T-helper 17 cell (primary cell): ENCODE data around the gene LRRC27. TPM values are rescaled to one million over a fixed set of nuclear protein-coding genes. Genes with fewer than 3 reads are reported as not detected.
A peak's percentile ranks its signal among the peaks of the same experiment; 100 is the strongest.
"Not testable (repeated sequence)": the region's sequence is repeated elsewhere in the genome, so short reads cannot be mapped to it uniquely, and the experiment has no call there.

Experiments used
- ATAC-seq: fragments of 150-1000 bp; cut with Tn5 transposase; 2 replicates; pipeline ENCODE4 v1.10.0; 2021; ENCODE audit warnings: mild to moderate bottlenecking, moderate library complexity
- DNase-seq, 3 donors: peaks; one replicate each; pipeline versions ENCODE4 v3.0.0 to v3.0.0-alpha.2; 2020 to 2021
- H3K9me3 ChIP-seq: one replicate; pipeline ENCODE4 v1.7.0; 2013; ENCODE audit warnings: low read length, mild to moderate bottlenecking; ENCODE audit not compliant: control insufficient read depth, poor library complexity, severe bottlenecking
- H3K27ac Mint-ChIP-seq: one replicate; pipeline ENCODE4 v1.8.0; 2022; ENCODE audit warnings: mild to moderate bottlenecking, moderate library complexity, mixed read lengths
- H3K27me3 Mint-ChIP-seq: one replicate; pipeline ENCODE4 v1.8.0; 2022; ENCODE audit warnings: mixed read lengths
- H3K36me3 Mint-ChIP-seq: one replicate; pipeline ENCODE4 v1.8.0; 2022; ENCODE audit warnings: low read depth, mixed read lengths
- H3K4me1 Mint-ChIP-seq: one replicate; pipeline ENCODE4 v1.8.0; 2022; ENCODE audit warnings: mild to moderate bottlenecking, mixed read lengths
- H3K4me3 Mint-ChIP-seq: one replicate; pipeline ENCODE4 v1.8.0; 2022; ENCODE audit warnings: mild to moderate bottlenecking, moderate library complexity, mixed read lengths
- total RNA-seq, 4 donors: library from RNA in 2 of 4; stranded (reverse) in 2 of 4; gene quantifications; one replicate each; pipeline ENCODE4 v1.2.3 and lab custom pipeline; 2022 to 2026

Gene LRRC27
- total RNA-seq, 2 donors from 2014 or later: 3.5 to 7.6 TPM

DNA sequence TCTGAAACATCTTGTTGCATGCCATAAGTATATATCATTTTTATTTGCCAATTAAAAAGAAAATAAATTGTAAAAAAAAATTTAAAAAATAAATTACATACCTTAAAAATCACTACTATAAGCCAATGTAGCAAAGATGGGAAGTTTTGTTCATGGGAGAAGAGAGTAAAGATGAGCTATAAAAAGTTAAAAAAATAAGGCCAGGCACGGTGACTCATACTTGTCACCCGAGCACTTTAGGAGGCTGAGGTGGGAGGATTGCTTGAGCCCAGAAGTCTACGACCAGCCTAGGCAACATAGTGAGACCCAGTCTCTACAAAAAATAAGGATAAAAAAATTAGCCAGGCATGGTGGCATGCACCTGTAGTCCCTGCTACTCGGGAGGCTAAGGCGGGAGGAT is 15.9 kb upstream of the LRRC27 start:
- Mint-ChIP-seq H3K27ac (no peak overlapping the region), H3K4me3 (no peak overlapping the region), H3K36me3 (peaks cover 2% of the 10 kb centered on the region), H3K4me1 (no peaks in the 10 kb centered on the region), H3K27me3 (no peaks in the 10 kb centered on the region)
- no peaks in the 10 kb centered on the region for H3K9me3 ChIP-seq
- DNase-seq (no peak), ATAC-seq (no peak)

DNA sequence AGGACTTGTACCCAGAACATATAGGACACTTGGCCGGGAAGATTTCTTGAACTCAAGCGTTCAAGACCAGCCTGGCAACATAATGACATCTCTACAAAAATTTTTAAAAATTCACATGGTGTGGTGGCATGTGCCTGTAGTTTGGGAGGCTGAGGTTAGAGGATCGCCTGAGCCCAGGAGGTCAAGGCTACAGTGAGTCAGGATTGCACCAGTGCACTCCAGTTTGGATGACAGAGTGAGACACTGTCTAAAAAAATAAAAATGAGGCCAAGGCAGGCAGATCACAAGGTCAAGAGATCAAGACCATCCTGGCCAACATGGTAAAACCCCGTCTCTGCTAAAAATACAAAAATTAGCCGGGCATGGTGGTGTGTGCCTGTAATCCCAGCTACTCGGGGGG is 14.5 kb upstream of the LRRC27 start:
- H3K4me3 Mint-ChIP-seq, H3K9me3 ChIP-seq, ATAC-seq, H3K4me1 Mint-ChIP-seq, H3K27ac Mint-ChIP-seq, DNase-seq, H3K27me3 Mint-ChIP-seq, H3K36me3 Mint-ChIP-seq: not testable (repeated sequence)

DNA sequence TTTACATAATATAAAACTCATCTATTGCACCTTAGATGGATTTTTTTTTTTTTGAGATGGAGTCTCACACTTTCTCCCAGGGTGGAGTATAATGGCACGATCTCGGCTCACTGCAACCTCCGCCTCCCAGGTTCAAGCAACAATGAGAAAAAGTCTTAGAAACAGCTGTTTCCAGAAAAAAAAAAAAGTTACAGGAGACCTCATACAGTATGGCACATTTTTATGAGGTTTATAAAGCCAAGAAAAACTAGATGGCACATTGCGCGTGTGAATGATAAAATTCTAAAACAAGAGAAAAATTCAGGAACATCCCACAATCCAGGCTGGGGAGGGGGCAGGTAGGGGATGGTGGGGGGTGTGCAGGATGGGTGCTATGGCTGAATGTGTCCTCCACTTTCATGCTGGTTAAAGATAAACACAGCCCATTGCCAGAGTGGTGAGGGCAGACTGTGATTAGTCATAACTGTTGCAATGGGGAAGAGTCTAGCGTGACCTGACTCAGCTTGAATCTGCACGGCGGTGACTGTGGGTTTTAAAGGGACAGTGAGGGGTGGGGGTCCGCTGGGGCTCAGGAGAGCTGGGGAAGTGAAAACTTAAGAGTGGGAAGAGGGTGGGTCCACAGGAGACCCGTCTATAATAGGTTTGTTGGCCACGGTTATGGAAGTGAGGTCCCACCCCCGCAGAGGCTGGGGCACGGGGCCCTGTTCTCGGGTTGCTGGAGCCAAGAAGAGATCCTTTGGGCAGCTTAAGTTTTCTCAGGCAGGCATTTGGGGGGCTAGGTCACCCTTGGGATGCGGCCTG is 11.9 kb upstream of the LRRC27 start:
- no peaks in the 10 kb centered on the region for H3K27me3 Mint-ChIP-seq
- no peak overlapping the region for H3K27ac Mint-ChIP-seq
- DNase-seq (no peak), ATAC-seq (no peak)
- H3K9me3 ChIP-seq: no peaks in the 10 kb centered on the region
- H3K36me3 Mint-ChIP-seq: peaks cover 5% of the 10 kb centered on the region
- H3K4me3 Mint-ChIP-seq: no peak overlapping the region
- H3K4me1 Mint-ChIP-seq: peaks cover 8% of the 10 kb centered on the region

DNA sequence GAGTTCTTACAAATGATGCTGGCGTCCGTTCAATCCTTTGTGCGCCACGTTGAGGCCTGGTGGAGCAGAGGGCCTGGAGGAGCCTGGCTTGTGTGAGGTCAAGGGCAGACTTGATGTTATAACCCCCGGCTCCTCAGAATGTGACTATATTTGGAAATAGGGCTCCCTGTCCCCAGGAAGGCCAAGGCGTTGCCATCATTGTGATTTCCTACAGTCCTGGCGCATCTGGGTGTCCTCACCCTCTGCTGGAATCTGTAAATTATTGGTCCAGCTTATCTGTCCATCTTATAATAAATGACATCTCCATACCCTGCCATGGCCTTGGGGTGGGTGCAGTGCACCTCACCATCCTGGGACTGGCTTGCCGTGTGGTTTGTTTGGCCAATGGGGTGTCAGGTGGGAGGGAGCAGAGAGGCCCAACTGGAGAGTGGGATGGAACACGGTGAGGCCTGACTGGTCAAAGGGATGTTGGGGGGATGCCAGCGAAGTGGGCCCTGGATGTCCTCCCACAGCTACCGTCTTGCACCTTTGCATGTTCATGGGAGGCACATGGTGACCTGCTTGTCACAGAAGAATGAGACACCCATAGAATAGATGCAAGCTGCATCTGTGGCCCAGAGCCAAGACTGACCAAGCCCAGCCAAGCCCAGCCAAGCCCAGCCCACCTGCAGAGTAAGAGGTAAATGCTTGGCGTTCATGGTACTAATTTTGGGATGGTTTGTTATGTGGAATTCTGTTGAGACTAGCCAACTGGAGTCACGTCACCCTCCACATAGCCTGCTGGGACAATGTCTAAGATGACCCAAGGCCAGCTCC is 11.1 kb upstream of the LRRC27 start:
- ATAC-seq: no peak
- H3K27me3 Mint-ChIP-seq: no peaks in the 10 kb centered on the region
- H3K4me3 Mint-ChIP-seq: no peak overlapping the region
- no peak overlapping the region for H3K27ac Mint-ChIP-seq
- no peak for DNase-seq
- peaks cover 5% of the 10 kb centered on the region for H3K36me3 Mint-ChIP-seq
- peaks cover 10% of the 10 kb centered on the region for H3K4me1 Mint-ChIP-seq
- no peaks in the 10 kb centered on the region for H3K9me3 ChIP-seq

DNA sequence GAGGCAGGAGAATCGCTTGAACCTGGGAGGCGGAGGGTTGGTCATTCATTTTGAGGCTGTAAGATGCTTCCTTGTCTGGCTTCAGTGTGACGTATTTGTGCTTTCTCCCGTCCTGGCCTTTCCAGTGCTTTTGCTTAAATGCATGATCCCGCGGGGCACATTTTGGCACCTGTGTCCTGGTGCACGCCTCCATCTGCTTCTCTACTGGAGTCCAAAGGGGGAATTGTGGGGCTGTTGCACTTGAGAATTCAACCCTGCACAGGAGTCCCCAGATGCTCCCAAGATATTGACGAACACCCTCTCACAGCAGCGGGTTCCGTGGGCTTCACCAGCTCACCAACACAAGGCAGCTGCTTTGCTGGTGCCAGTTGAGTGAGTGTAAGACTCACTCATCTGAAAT is 10.3 kb upstream of the LRRC27 start:
- H3K9me3 ChIP-seq: no peaks in the 10 kb centered on the region
- no peak overlapping the region for H3K27ac Mint-ChIP-seq
- no peak for DNase-seq
- no peak overlapping the region for H3K4me3 Mint-ChIP-seq
- no peak for ATAC-seq
- H3K4me1 Mint-ChIP-seq: peaks cover 13% of the 10 kb centered on the region
- H3K36me3 Mint-ChIP-seq: peaks cover 5% of the 10 kb centered on the region
- H3K27me3 Mint-ChIP-seq: no peaks in the 10 kb centered on the region

GRCh38 chr10:132322586-132323048 is 9.4 kb upstream of the LRRC27 start:
- Mint-ChIP-seq H3K27me3 (no peaks in the 10 kb centered on the region), H3K4me3 (no peak overlapping the region), H3K4me1 (peaks cover 16% of the 10 kb centered on the region), H3K27ac (no peak overlapping the region), H3K36me3 (peaks cover 3% of the 10 kb centered on the region)
- ATAC-seq: no peak
- H3K9me3 ChIP-seq: no peaks in the 10 kb centered on the region
- DNase-seq: no peak

DNA sequence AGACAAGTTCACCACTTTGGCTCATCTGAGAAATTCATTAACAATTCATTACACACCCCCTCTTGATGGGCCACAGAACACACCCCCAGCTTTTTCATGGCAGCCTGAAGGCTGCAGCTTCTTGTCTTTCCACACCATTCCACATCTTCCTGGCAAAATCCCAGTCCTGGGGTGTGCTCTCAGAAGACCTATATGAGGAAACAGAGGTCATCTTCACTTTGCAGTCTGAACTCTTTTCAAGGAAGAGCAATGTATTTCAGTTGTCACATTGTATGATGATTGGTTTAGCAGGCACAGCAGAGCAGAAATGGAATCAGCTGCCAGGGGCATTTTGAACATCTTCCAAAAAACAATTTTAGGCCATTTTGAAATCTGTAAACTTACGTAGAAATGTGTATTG is 7.8 kb upstream of the LRRC27 start:
- no peak for ATAC-seq
- Mint-ChIP-seq H3K4me3 (no peak overlapping the region), H3K27ac (no peak overlapping the region), H3K27me3 (no peaks in the 10 kb centered on the region), H3K4me1 (peaks cover 25% of the 10 kb centered on the region), H3K36me3 (peaks cover 3% of the 10 kb centered on the region)
- H3K9me3 ChIP-seq: no peaks in the 10 kb centered on the region
- DNase-seq: no peak

DNA sequence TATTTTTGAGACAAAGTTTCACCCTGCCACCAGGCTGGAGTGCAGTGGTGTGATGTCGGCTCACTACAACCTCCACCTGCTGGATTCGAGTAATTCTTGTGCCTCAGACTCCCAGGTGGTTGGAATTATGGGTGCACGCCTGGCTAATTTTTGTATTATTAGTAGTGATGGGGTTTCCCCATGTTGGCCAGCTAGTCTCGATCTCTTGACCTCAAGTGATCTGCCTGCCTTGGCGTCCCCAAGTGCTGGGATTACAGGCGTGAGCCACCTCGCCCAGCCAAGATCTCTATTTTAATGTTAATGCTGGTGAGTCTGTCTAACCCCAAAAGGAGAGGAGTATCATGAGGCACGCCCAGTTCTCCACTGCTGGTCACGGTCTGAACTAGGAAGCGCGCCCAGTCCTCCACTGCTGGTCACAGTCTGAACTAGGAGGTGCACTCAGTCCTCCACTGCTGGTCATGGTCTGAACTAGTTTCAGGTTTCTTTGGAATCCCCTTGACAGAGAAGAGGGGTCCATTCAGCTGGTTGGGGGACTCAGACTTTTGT is 5.6 kb upstream of the LRRC27 start:
- ATAC-seq (no peak), DNase-seq (no peak)
- H3K9me3 ChIP-seq: no peaks in the 10 kb centered on the region
- H3K27ac Mint-ChIP-seq: no peak overlapping the region
- peaks cover 41% of the 10 kb centered on the region for H3K4me1 Mint-ChIP-seq
- H3K4me3 Mint-ChIP-seq: no peak overlapping the region
- no peaks in the 10 kb centered on the region for H3K27me3 Mint-ChIP-seq
- peaks cover 3% of the 10 kb centered on the region for H3K36me3 Mint-ChIP-seq

DNA sequence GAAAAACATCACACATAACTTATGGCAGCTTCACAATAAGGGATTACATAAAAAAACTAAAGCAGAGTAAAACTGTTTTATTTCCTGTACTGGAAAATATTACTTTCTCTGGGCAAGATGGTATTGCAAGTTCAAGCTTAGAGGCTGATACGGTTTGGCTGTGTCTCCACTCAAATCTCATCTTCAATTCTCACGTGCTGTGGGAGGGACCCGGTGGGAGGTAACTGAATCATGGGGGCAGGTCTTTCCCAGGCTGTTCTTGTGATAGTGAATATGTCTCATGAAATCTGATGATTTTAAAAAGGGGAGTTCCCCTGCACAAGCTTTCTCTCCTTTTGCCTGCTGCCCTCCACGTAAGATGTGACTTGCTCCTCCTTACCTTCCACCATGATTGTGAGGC is 5.1 kb upstream of the LRRC27 start:
- Mint-ChIP-seq H3K36me3 (peaks cover 4% of the 10 kb centered on the region), H3K4me1 (peaks cover 44% of the 10 kb centered on the region), H3K27ac (no peak overlapping the region), H3K4me3 (no peak overlapping the region), H3K27me3 (no peaks in the 10 kb centered on the region)
- DNase-seq (no peak), ATAC-seq (no peak)
- H3K9me3 ChIP-seq: no peaks in the 10 kb centered on the region

- no peaks in the 10 kb centered on the region for H3K9me3 ChIP-seq
- no peak overlapping the region for H3K27ac Mint-ChIP-seq
- peaks cover 45% of the 10 kb centered on the region for H3K4me1 Mint-ChIP-seq
- ATAC-seq: no peak
- H3K36me3 Mint-ChIP-seq: peaks cover 5% of the 10 kb centered on the region
- H3K4me3 Mint-ChIP-seq: peak overlapping the region; percentile 66
- DNase-seq: no peak
- no peaks in the 10 kb centered on the region for H3K27me3 Mint-ChIP-seq
Measured at GRCh38 chr10:132328106-132328505, 3.9 kb upstream of the LRRC27 start.

DNA sequence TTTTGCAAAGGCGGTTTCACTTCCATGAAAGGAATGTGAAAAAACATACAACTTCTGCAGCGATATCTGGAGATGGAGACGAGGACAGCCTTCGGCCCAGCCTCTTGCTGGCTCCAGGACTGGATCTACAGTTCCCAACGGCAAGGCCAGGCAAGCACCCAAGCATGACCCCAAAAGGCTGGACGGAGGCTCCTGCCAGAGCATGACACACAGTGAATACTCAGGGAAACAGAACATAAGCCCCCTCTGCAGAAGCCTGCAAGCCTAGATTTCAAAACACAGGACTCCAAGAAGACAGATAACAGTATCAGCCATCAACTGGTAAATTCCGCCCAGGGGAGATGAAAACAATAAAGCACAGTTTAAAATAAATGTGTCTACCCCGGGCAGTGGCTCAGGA is 3.3 kb upstream of the LRRC27 start:
- Mint-ChIP-seq H3K36me3 (peaks cover 5% of the 10 kb centered on the region), H3K4me3 (peak overlapping the region; percentile 94), H3K27me3 (no peaks in the 10 kb centered on the region), H3K27ac (peak overlapping the region; percentile 19), H3K4me1 (peaks cover 50% of the 10 kb centered on the region)
- DNase-seq (no peak), ATAC-seq (no peak)
- H3K9me3 ChIP-seq: no peaks in the 10 kb centered on the region

- H3K9me3 ChIP-seq: no peaks in the 10 kb centered on the region
- peak overlapping the region; percentile 94 for H3K4me3 Mint-ChIP-seq
- DNase-seq (no peak), ATAC-seq (no peak)
- H3K36me3 Mint-ChIP-seq: peaks cover 2% of the 10 kb centered on the region
- H3K27me3 Mint-ChIP-seq: no peaks in the 10 kb centered on the region
- peaks cover 44% of the 10 kb centered on the region for H3K4me1 Mint-ChIP-seq
- peak overlapping the region; percentile 61 for H3K27ac Mint-ChIP-seq
Measured at GRCh38 chr10:132329565-132330485, 2.2 kb upstream of the LRRC27 start.

DNA sequence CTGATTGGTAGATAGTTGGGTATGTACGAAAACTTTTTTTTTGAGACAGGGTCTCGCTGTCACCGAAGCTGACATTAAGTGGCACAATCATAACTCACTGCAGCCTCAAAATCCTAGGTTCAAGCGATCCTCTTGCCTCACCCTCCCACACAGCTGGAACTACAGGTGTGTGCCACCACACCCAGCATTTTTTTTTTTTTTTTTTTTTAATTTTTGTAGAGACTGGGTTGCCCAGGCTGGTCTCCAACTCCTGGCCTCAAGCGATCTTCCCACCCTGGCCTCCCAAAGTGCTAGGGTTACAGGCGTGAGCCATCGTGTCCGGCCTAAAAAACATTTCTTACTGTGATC is 1.5 kb upstream of the LRRC27 start:
- no peaks in the 10 kb centered on the region for H3K9me3 ChIP-seq
- DNase-seq: no peak
- Mint-ChIP-seq H3K36me3 (peaks cover 3% of the 10 kb centered on the region), H3K4me1 (peaks cover 41% of the 10 kb centered on the region), H3K4me3 (peak overlapping the region; percentile 94), H3K27me3 (no peaks in the 10 kb centered on the region), H3K27ac (no peak overlapping the region)
- no peak for ATAC-seq
